Measurements from ENCODE around the gene CAMK2G. TPM values are rescaled to one million over a fixed set of nuclear protein-coding genes. Genes with fewer than 3 reads are reported as not detected.
A peak's percentile ranks its signal among the peaks of the same experiment; 100 is the strongest.

CAMK2G gene
- total RNA-seq, 6 experiments from 2014 or later = 8.3 to 10.7 (median 9.4) TPM

- no peak overlapping the region for H3K4me3 ChIP-seq
- intact Hi-C loops (cut with DNase I) = no loop called here
- WGBS (ENCODE audit: insufficient coverage, low coverage, low lambda C conversion rate, missing lambda C conversion rate) = 44% methylated on average over 4 of the region's 5 CpGs
These were observed 55.3 kb downstream of the CAMK2G start for GRCh38 chr10:73819081-73819480.

GRCh38 chr10:73818402-73818801 is 56.0 kb downstream of the CAMK2G start:
- Histone ChIP-seq H3K4me3 (no peak overlapping the region), H3K27ac (no peak overlapping the region), H3K27me3 (no peaks in the 10 kb centered on the region), H3K4me1 (peaks cover 0 to 34% (median 18%) of the 10 kb centered on the region in 4 donors), H3K36me3 (peaks cover 0 to 3% (median 0%) of the 10 kb centered on the region in 4 donors), H3K9me3 (no peaks in the 10 kb centered on the region)
- WGBS (ENCODE audit: insufficient coverage, low coverage, low lambda C conversion rate, missing lambda C conversion rate) = no CpG with 5 or more reads among the region's 10 CpGs
- intact Hi-C loops (cut with DNase I) = no loop called here
- DNase-seq (no peak), ATAC-seq (no peak)
- TF ChIP-seq POLR2A (IDR thresholded peaks at IDR 0.05) (no peak), CTCF (IDR thresholded peaks at IDR 0.05) (no peak)

More at GRCh38 chr10:73819081-73819480, 55.3 kb downstream of the CAMK2G start:
- Histone ChIP-seq H3K9me3 (no peaks in the 10 kb centered on the region), H3K4me1 (peaks cover 0 to 34% (median 18%) of the 10 kb centered on the region in 4 donors), H3K27ac (no peak overlapping the region), H3K27me3 (no peaks in the 10 kb centered on the region), H3K36me3 (peaks cover 0 to 3% (median 0%) of the 10 kb centered on the region in 4 donors)
- TF ChIP-seq CTCF (IDR thresholded peaks at IDR 0.05) (no peak), POLR2A (IDR thresholded peaks at IDR 0.05) (no peak)
- DNase-seq (no peak), ATAC-seq (peak in 1 of 4 donors; percentile 2)

GRCh38 chr10:73817826-73818225 is 56.5 kb downstream of the CAMK2G start:
- TF ChIP-seq CTCF (IDR thresholded peaks at IDR 0.05) (no peak), POLR2A (IDR thresholded peaks at IDR 0.05) (no peak)
- no peak overlapping the region for H3K4me3 ChIP-seq
- intact Hi-C loops (cut with DNase I) = no loop called here
- peaks cover 0 to 3% (median 0%) of the 10 kb centered on the region in 4 donors for H3K36me3 ChIP-seq
- ATAC-seq = no peak
- H3K27me3 ChIP-seq = no peaks in the 10 kb centered on the region
- H3K4me1 ChIP-seq = peaks cover 0 to 34% (median 18%) of the 10 kb centered on the region in 4 donors
- H3K9me3 ChIP-seq = no peaks in the 10 kb centered on the region
- WGBS (ENCODE audit: insufficient coverage, low coverage, low lambda C conversion rate, missing lambda C conversion rate) = 93% methylated on average over 4 of the region's 5 CpGs
- H3K27ac ChIP-seq = peak overlapping the region in 1 of 3 donors; percentile 45
- DNase-seq = no peak

GRCh38 chr10:73816917-73817729 is 57.2 kb downstream of the CAMK2G start:
- WGBS (ENCODE audit: insufficient coverage, low coverage, low lambda C conversion rate, missing lambda C conversion rate) = 68% methylated on average over 9 of the region's 10 CpGs
- ATAC-seq = peak; percentile 30 to 57 (median 50)
- Histone ChIP-seq H3K4me1 (peaks cover 0 to 37% (median 18%) of the 10 kb centered on the region in 4 donors), H3K9me3 (no peaks in the 10 kb centered on the region), H3K4me3 (no peak overlapping the region), H3K27ac (peak overlapping the region; percentile 2 to 45 (median 25)), H3K27me3 (no peaks in the 10 kb centered on the region), H3K36me3 (peaks cover 0 to 3% (median 0%) of the 10 kb centered on the region in 4 donors)
- intact Hi-C loops (cut with DNase I) = no loop called here
- no peak for TF ChIP-seq CTCF (IDR thresholded peaks at IDR 0.05)
- no peak for TF ChIP-seq POLR2A (IDR thresholded peaks at IDR 0.05)
- peak; percentile 87 to 89 (median 87) for DNase-seq

All from right lobe of liver (tissue), 6 donors.